ENCODE measurements around the gene CADM4.

DNA sequence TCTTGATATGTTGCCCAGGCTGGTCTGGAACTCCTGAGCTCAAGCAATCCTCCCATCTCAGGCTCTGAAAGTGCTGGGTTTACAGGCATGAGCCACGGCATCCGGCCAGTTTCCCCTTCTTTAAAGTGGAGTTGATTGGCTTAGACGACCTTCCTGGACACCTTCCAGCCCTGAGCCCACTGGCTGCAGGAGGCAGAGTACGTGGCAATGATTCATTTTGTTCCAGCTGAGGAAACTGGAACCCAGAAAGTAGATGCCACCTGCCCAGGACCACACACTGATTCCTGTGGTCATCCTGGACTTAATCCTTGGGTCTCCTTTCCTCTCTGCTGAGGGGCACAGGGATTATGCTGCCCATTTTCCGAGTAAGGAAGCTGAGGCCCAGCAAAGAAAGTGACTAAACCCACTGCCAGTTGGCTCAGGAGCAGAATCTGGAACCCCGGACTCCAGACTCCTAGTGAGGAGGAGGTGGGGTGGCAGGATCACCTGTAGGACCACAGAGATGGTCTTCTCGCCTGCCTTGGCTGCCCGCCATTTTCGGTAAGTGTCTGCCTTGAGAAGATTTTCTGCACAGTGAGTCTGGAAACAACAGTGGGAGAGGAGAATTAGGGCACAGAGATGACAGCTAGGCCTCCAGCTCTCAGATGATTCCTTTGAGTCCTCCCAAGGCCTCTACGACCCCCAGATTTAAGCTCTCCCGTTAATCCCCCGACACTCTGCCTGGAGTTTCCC is 65.1 kb downstream of the CADM4 start:
- TF ChIP-seq, protein P1, sequence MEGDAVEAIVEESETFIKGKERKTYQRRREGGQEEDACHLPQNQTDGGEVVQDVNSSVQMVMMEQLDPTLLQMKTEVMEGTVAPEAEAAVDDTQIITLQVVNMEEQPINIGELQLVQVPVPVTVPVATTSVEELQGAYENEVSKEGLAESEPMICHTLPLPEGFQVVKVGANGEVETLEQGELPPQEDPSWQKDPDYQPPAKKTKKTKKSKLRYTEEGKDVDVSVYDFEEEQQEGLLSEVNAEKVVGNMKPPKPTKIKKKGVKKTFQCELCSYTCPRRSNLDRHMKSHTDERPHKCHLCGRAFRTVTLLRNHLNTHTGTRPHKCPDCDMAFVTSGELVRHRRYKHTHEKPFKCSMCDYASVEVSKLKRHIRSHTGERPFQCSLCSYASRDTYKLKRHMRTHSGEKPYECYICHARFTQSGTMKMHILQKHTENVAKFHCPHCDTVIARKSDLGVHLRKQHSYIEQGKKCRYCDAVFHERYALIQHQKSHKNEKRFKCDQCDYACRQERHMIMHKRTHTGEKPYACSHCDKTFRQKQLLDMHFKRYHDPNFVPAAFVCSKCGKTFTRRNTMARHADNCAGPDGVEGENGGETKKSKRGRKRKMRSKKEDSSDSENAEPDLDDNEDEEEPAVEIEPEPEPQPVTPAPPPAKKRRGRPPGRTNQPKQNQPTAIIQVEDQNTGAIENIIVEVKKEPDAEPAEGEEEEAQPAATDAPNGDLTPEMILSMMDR (conservative IDR thresholded peaks at IDR 0.05 in 1 of 2, IDR thresholded peaks at IDR 0.05 in 1 of 2; ENCODE audit: low read depth in 1 of 2, low read length in 2 of 2), result no peak
- no peak for TF ChIP-seq EZH2 (IDR thresholded peaks at IDR 0.05; ENCODE audit: low read length, missing control alignments)

All from fibroblast of lung (primary cell).